Activated naive CD8-positive, alpha-beta T cell treated with anti-CD3 and anti-CD28 coated beads, Interleukin-2, amount 10 ng/mL, durations not matched to agents 7 days and 5 days (primary cell): ENCODE measurements around the gene G3BP1. TPM values are rescaled to one million over a fixed set of nuclear protein-coding genes. Genes with fewer than 3 reads are reported as not detected.
A peak's percentile ranks its signal among the peaks of the same experiment; 100 is the strongest.
"Not testable (repeated sequence)": the region's sequence is repeated elsewhere in the genome, so short reads cannot be mapped to it uniquely, and the experiment has no call there.

Source experiments
- ATAC-seq: fragments of 150-1000 bp; cut with Tn5 transposase; one replicate; pipeline ENCODE4 v1.10.0; 2021; ENCODE audit warnings: low read depth, moderate library complexity
- POLR2A ChIA-PET: fragments of 350-600 bp; sonication (Branson Sonifier 250); formaldehyde crosslinking; loops from one replicate; lab custom pipeline; 2021; ENCODE audit warnings: antibody characterized with exemption; lab: Charles Lee
- DNase-seq: peaks from one replicate; pipeline ENCODE4 v3.0.0; 2021
- H3K27ac Mint-ChIP-seq: one replicate; pipeline ENCODE4 v1.8.0; 2022; ENCODE audit warnings: mild to moderate bottlenecking, mixed read lengths
- H3K27me3 Mint-ChIP-seq: one replicate; pipeline ENCODE4 v1.8.0; 2022; ENCODE audit warnings: mild to moderate bottlenecking, moderate library complexity, mixed read lengths
- H3K36me3 Mint-ChIP-seq: one replicate; pipeline ENCODE4 v1.8.0; 2021; ENCODE audit warnings: mild to moderate bottlenecking, mixed read lengths
- H3K4me1 Mint-ChIP-seq: one replicate; pipeline ENCODE4 v1.8.0; 2021; ENCODE audit warnings: mixed read lengths
- H3K4me3 Mint-ChIP-seq: one replicate; pipeline ENCODE4 v1.8.0; 2022; ENCODE audit warnings: mild to moderate bottlenecking, moderate library complexity, mixed read lengths
- H3K9me3 Mint-ChIP-seq: one replicate; pipeline ENCODE4 v1.8.0; 2021; ENCODE audit warnings: mixed read lengths
- total RNA-seq, 2 experiments: library from RNA; stranded (reverse); gene quantifications; one replicate each; pipeline ENCODE4 v1.2.3, GENCODE V29; 2021

Gene G3BP1
- total RNA-seq, 2 experiments from 2014 or later: 164 to 178 TPM

GRCh38 chr5:151764801-151765200 is 7.0 kb upstream of the G3BP1 start:
- Mint-ChIP-seq H3K4me1 (peaks cover 5% of the 10 kb centered on the region), H3K27me3 (no peaks in the 10 kb centered on the region), H3K9me3 (no peaks in the 10 kb centered on the region), H3K27ac (no peak overlapping the region), H3K36me3 (no peaks in the 10 kb centered on the region), H3K4me3 (no peak overlapping the region)
- ATAC-seq (no peak), DNase-seq (no peak)
- POLR2A ChIA-PET: no interaction called here

- ATAC-seq (no peak), DNase-seq (no peak)
- H3K36me3 Mint-ChIP-seq: no peaks in the 10 kb centered on the region
- H3K27me3 Mint-ChIP-seq: no peaks in the 10 kb centered on the region
- H3K4me1 Mint-ChIP-seq: peaks cover 7% of the 10 kb centered on the region
- H3K9me3 Mint-ChIP-seq: no peaks in the 10 kb centered on the region
- POLR2A ChIA-PET: interaction anchor here (0.6 kb wide), 1 partner anchor 149 kb away, joined by 5 read pairs; no protein-coding TSS in a partner anchor
- H3K4me3 Mint-ChIP-seq: no peak overlapping the region
- no peak overlapping the region for H3K27ac Mint-ChIP-seq
These were observed 4.8 kb upstream of the G3BP1 start for GRCh38 chr5:151766975-151767374.

- Mint-ChIP-seq H3K4me1 (peaks cover 28% of the 10 kb centered on the region), H3K36me3 (peaks cover 4% of the 10 kb centered on the region), H3K27ac (no peak overlapping the region), H3K9me3 (no peaks in the 10 kb centered on the region), H3K27me3 (no peaks in the 10 kb centered on the region), H3K4me3 (no peak overlapping the region)
- POLR2A ChIA-PET: interaction anchor here (0.8 to 6.3 kb wide), 18 partner anchors 11 to 744 kb away, joined by 3 to 102 read pairs (median 5); partner anchors contain the start of genes ATOX1 and GM2A
- DNase-seq (peak; percentile 79), ATAC-seq (peak; percentile 25)
These were observed 1.1 kb upstream of the G3BP1 start for GRCh38 chr5:151770383-151771258.

GRCh38 chr5:151772029-151772845 is 483 bp downstream of the G3BP1 start:
- peaks cover 38% of the 10 kb centered on the region for H3K4me1 Mint-ChIP-seq
- no peaks in the 10 kb centered on the region for H3K27me3 Mint-ChIP-seq

GRCh38 chr5:151772846-151773561 is 1.2 kb downstream of the G3BP1 start:
- Mint-ChIP-seq H3K4me1 (peaks cover 45% of the 10 kb centered on the region), H3K9me3 (no peaks in the 10 kb centered on the region), H3K36me3 (peaks cover 16% of the 10 kb centered on the region), H3K4me3 (peak overlapping the region; percentile 86), H3K27ac (peak overlapping the region; percentile 84), H3K27me3 (no peaks in the 10 kb centered on the region)
- ATAC-seq (no peak), DNase-seq (no peak)
- POLR2A ChIA-PET: interaction anchor here (1.0 to 6.3 kb wide), 2 partner anchors 11 to 15 kb away, joined by 5 to 102 read pairs; partner anchors contain the start of gene ATOX1

More at GRCh38 chr5:151772029-151772845, 483 bp downstream of the G3BP1 start:
- Mint-ChIP-seq H3K36me3 (peaks cover 11% of the 10 kb centered on the region), H3K4me3 (peak overlapping the region; percentile 86), H3K9me3 (no peaks in the 10 kb centered on the region), H3K27ac (peak overlapping the region; percentile 84)
- DNase-seq: no peak
- POLR2A ChIA-PET: interaction anchor here (0.8 to 6.3 kb wide), 14 partner anchors 9 to 743 kb away, joined by 3 to 102 read pairs (median 5); partner anchors contain the start of gene ATOX1
- peak; percentile 0 for ATAC-seq

GRCh38 chr5:151773951-151774350 is 2.2 kb downstream of the G3BP1 start:
- H3K9me3 Mint-ChIP-seq: no peaks in the 10 kb centered on the region
- H3K27ac Mint-ChIP-seq: peak overlapping the region; percentile 49
- H3K27me3 Mint-ChIP-seq: no peaks in the 10 kb centered on the region
- H3K4me1 Mint-ChIP-seq: peaks cover 45% of the 10 kb centered on the region
- POLR2A ChIA-PET: interaction anchor here (1.8 to 6.3 kb wide), 2 partner anchors 16 to 23 kb away, joined by 4 to 102 read pairs; partner anchors contain the start of gene ATOX1
- peak overlapping the region; percentile 86 for H3K4me3 Mint-ChIP-seq
- ATAC-seq (no peak), DNase-seq (no peak)
- H3K36me3 Mint-ChIP-seq: peaks cover 17% of the 10 kb centered on the region

GRCh38 chr5:151775025-151775606 is 3.4 kb downstream of the G3BP1 start:
- Mint-ChIP-seq H3K27ac (no peak overlapping the region), H3K36me3 (peaks cover 20% of the 10 kb centered on the region), H3K27me3 (no peaks in the 10 kb centered on the region), H3K9me3 (no peaks in the 10 kb centered on the region), H3K4me3 (peak overlapping the region; percentile 86), H3K4me1 (peaks cover 56% of the 10 kb centered on the region)
- ATAC-seq (no peak), DNase-seq (no peak)
- POLR2A ChIA-PET: interaction anchor here (1.8 to 6.3 kb wide), 2 partner anchors 17 to 24 kb away, joined by 4 to 102 read pairs; partner anchors contain the start of gene ATOX1

- Mint-ChIP-seq H3K36me3 (peaks cover 17% of the 10 kb centered on the region), H3K9me3 (no peaks in the 10 kb centered on the region), H3K27me3 (no peaks in the 10 kb centered on the region), H3K27ac (no peak overlapping the region), H3K4me1 (peaks cover 57% of the 10 kb centered on the region), H3K4me3 (no peak overlapping the region)
- ATAC-seq (no peak), DNase-seq (no peak)
- POLR2A ChIA-PET: no interaction called here
These were observed 7.9 kb downstream of the G3BP1 start for GRCh38 chr5:151779531-151780125.

GRCh38 chr5:151780348-151780747 is 8.6 kb downstream of the G3BP1 start:
- H3K9me3 Mint-ChIP-seq: no peaks in the 10 kb centered on the region
- peaks cover 19% of the 10 kb centered on the region for H3K36me3 Mint-ChIP-seq
- H3K27me3 Mint-ChIP-seq: no peaks in the 10 kb centered on the region
- H3K4me3 Mint-ChIP-seq: no peak overlapping the region
- no peak overlapping the region for H3K27ac Mint-ChIP-seq
- DNase-seq: no peak
- peaks cover 55% of the 10 kb centered on the region for H3K4me1 Mint-ChIP-seq
- POLR2A ChIA-PET: no interaction called here
- no peak for ATAC-seq

- H3K4me3 Mint-ChIP-seq: no peak overlapping the region
- H3K36me3 Mint-ChIP-seq: peaks cover 18% of the 10 kb centered on the region
These were observed 9.4 kb downstream of the G3BP1 start for GRCh38 chr5:151781201-151781600.

GRCh38 chr5:151783664-151784063 is 11.9 kb downstream of the G3BP1 start:
- Mint-ChIP-seq H3K36me3 (peaks cover 13% of the 10 kb centered on the region), H3K4me1 (peaks cover 38% of the 10 kb centered on the region)
- not testable (repeated sequence) for H3K27me3 Mint-ChIP-seq, ATAC-seq, H3K27ac Mint-ChIP-seq, H3K9me3 Mint-ChIP-seq, H3K4me3 Mint-ChIP-seq, DNase-seq
- POLR2A ChIA-PET: interaction anchor here (1.0 to 1.4 kb wide), 2 partner anchors 11 to 27 kb away, joined by 3 to 5 read pairs; no protein-coding TSS in a partner anchor

More at GRCh38 chr5:151781201-151781600, 9.4 kb downstream of the G3BP1 start:
- POLR2A ChIA-PET: interaction anchor here (1.4 kb wide), 1 partner anchor 10 kb away, joined by 5 read pairs; the partner anchor contains the start of gene G3BP1
- H3K9me3 Mint-ChIP-seq: no peaks in the 10 kb centered on the region
- H3K27me3 Mint-ChIP-seq: no peaks in the 10 kb centered on the region
- H3K27ac Mint-ChIP-seq: no peak overlapping the region
- DNase-seq: no peak
- peaks cover 49% of the 10 kb centered on the region for H3K4me1 Mint-ChIP-seq
- no peak for ATAC-seq

- Mint-ChIP-seq H3K9me3 (no peaks in the 10 kb centered on the region), H3K4me1 (peaks cover 34% of the 10 kb centered on the region), H3K4me3 (no peak overlapping the region), H3K36me3 (peaks cover 11% of the 10 kb centered on the region), H3K27ac (no peak overlapping the region), H3K27me3 (no peaks in the 10 kb centered on the region)
- ATAC-seq (no peak), DNase-seq (no peak)
- POLR2A ChIA-PET: interaction anchor here (1.0 to 1.4 kb wide), 3 partner anchors 12 to 28 kb away, joined by 3 to 5 read pairs (median 5); partner anchors contain the start of gene G3BP1
These were observed 12.4 kb downstream of the G3BP1 start for GRCh38 chr5:151784141-151784540.
